Natural killer cell (primary cell): ENCODE data around the gene LRRC8E. TPM values are rescaled to one million over a fixed set of nuclear protein-coding genes. Genes with fewer than 3 reads are reported as not detected.
"Not testable (repeated sequence)": the region's sequence is repeated elsewhere in the genome, so short reads cannot be mapped to it uniquely, and the experiment has no call there.

ENCODE experiments used
- ATAC-seq, 3 donors: fragments of 150-1000 bp in 2 of 3; fragments of 200-7000 bp in 1 of 3; cut with Tn5 transposase; 1 replicate in 1 of 3; 2 replicates in 2 of 3; pipeline ENCODE4 v1.10.0; 2021; ENCODE audit warnings: mild to moderate bottlenecking in 2 of 3, moderate library complexity in 2 of 3
- DNase-seq, 2 donors: peaks; one replicate each; pipeline versions ENCODE4 v3.0.0 to v3.0.0-alpha.2; 2013 to 2021; ENCODE audit warnings: mixed read lengths in 1 of 2
- H3K27ac ChIP-seq: one replicate; pipeline ENCODE4 v1.5.1; 2013; ENCODE audit warnings: mild to moderate bottlenecking, low read length
- H3K27me3 ChIP-seq: one replicate; pipeline ENCODE4 v1.6.1; 2013; ENCODE audit warnings: low read length; ENCODE audit not compliant: control insufficient read depth, insufficient read depth
- H3K36me3 ChIP-seq: one replicate; pipeline ENCODE4 v1.6.1; 2013; ENCODE audit warnings: low read length; ENCODE audit not compliant: control insufficient read depth, insufficient read depth
- H3K4me1 ChIP-seq: one replicate; pipeline ENCODE4 v1.6.1; 2013; ENCODE audit warnings: low read length; ENCODE audit not compliant: control insufficient read depth, insufficient read depth
- H3K4me3 ChIP-seq: one replicate; pipeline ENCODE4 v1.5.1; 2013; ENCODE audit warnings: low read length
- H3K9me3 ChIP-seq: one replicate; pipeline ENCODE4 v1.6.1; 2013; ENCODE audit warnings: low read length; ENCODE audit not compliant: control insufficient read depth, insufficient read depth
- H3K27ac Mint-ChIP-seq, 2 donors: one replicate each; pipeline ENCODE4 v1.8.0; 2022; ENCODE audit warnings: mild to moderate bottlenecking in 2 of 2, mixed read lengths in 2 of 2, moderate library complexity in 1 of 2
- H3K27me3 Mint-ChIP-seq, 2 donors: one replicate each; pipeline ENCODE4 v1.8.0; 2022; ENCODE audit warnings: low read depth in 2 of 2, mixed read lengths in 2 of 2
- H3K36me3 Mint-ChIP-seq: one replicate; pipeline ENCODE4 v1.8.0; 2022; ENCODE audit warnings: mixed read lengths
- H3K4me1 Mint-ChIP-seq, 2 donors: one replicate each; pipeline ENCODE4 v1.8.0; 2022; ENCODE audit warnings: mixed read lengths in 2 of 2
- H3K4me3 Mint-ChIP-seq: one replicate; pipeline ENCODE4 v1.8.0; 2022; ENCODE audit warnings: mild to moderate bottlenecking, moderate library complexity, mixed read lengths
- H3K9me3 Mint-ChIP-seq, 2 donors: one replicate each; pipeline ENCODE4 v1.8.0; 2022; ENCODE audit warnings: mixed read lengths in 2 of 2
- CTCF ChIP-seq: fragments of 200-600 bp; IDR thresholded peaks from one replicate; pipeline ENCODE4 v1.8.0; 2022; ENCODE audit warnings: antibody characterized with exemption
- WGBS: methylation state at CpG from one replicate; pipeline ENCODE4 v1.1.7; 2013; ENCODE audit warnings: missing lambda C conversion rate; ENCODE audit not compliant: insufficient coverage; 5-methylcytosine and 5-hydroxymethylcytosine counted together
- intact Hi-C: fragments of 100-400 bp; cut with micrococcal nuclease; formaldehyde crosslinking; loops from one replicate; pipeline ENCODE4 v1.14.2; 2022
- total RNA-seq, 4 donors: library from RNA; stranded (reverse); fragments of 120-200 nt in 1 of 4; gene quantifications; one replicate each; pipeline versions ENCODE4 v1.2.3 to v1.2.4, GENCODE V29; 2013 to 2022

LRRC8E gene
- total RNA-seq, 3 donors from 2014 or later (not counting 1 experiment from before 2014, with no cell fraction given): not detected

- no peak overlapping the region for H3K27ac ChIP-seq
- Mint-ChIP-seq H3K4me3 (peak overlapping the region; percentile 83), H3K27me3 (peaks cover 0 to 26% of the 10 kb centered on the region in 2 donors), H3K4me1 (peaks cover 21 to 38% of the 10 kb centered on the region in 2 donors), H3K27ac (peak overlapping the region; percentile 71 to 76), H3K9me3 (no peaks in the 10 kb centered on the region), H3K36me3 (no peaks in the 10 kb centered on the region)
- peaks cover 29% of the 10 kb centered on the region for H3K27me3 ChIP-seq
- no peaks in the 10 kb centered on the region for H3K9me3 ChIP-seq
- peaks cover 52% of the 10 kb centered on the region for H3K4me1 ChIP-seq
- WGBS: 5% methylated on average over 12 of the region's 12 CpGs
- intact Hi-C loops: no loop called here
- TF ChIP-seq CTCF: no peak
- H3K4me3 ChIP-seq: no peak overlapping the region
- DNase-seq (peak in 1 of 2 donors; percentile 35), ATAC-seq (no peak)
- peaks cover 9% of the 10 kb centered on the region for H3K36me3 ChIP-seq
Observed at GRCh38 chr19:7916955-7917266, 28.6 kb downstream of the LRRC8E start.

DNA sequence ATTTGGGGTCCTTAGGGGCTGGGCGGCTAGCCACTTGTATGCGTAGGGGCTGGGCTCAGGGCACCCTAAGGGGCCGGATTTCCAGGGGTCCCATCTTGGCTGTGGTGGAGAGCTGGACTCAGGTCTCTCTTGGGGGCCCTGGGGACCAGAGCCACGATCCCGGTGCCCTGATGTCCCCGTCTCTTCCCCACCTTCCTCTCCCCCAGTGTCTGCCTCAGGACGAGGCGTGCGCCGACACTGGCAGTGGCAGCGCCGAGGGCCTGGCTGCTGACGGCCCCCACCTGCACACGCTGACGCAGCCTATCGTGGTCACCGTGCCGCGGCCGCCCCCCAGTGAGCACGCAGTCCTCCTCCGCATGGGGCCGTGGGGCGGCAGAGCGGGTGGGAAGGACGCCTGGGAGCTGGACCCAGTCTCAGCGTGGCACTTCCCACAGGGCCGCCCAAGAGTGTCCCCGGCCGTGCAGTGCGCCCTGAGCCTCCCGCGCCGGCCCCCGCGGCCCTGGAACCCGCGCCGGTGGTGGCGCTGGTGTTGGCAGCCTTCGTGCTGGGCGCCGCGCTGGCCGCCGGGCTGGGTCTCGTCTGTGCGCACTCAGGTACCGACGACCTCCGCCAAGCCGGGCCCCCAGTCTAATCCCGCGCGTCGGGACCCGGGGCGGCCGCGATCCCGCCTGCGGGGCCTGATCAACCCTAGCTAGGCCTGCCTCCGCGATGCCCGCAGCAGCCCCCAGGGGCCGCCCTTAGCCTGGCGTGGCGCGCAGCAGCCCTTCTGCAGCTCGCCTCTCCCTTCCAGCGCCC, 29.2 kb downstream of the LRRC8E start:
- Mint-ChIP-seq H3K36me3 (no peaks in the 10 kb centered on the region), H3K27ac (peak overlapping the region; percentile 71 to 76), H3K4me3 (peak overlapping the region; percentile 83), H3K27me3 (peaks cover 0 to 26% of the 10 kb centered on the region in 2 donors), H3K9me3 (no peaks in the 10 kb centered on the region), H3K4me1 (peaks cover 21 to 38% of the 10 kb centered on the region in 2 donors)
- H3K27me3 ChIP-seq: peaks cover 29% of the 10 kb centered on the region
- H3K27ac ChIP-seq: no peak overlapping the region
- WGBS: 1% methylated on average over 71 of the region's 71 CpGs
- H3K9me3 ChIP-seq: no peaks in the 10 kb centered on the region
- ATAC-seq (peak in 2 of 3 donors; percentile 6 to 10), DNase-seq (peak; percentile 61 to 78)
- peaks cover 10% of the 10 kb centered on the region for H3K36me3 ChIP-seq
- no peak overlapping the region for H3K4me3 ChIP-seq
- TF ChIP-seq CTCF: peak; percentile 59
- intact Hi-C loops: no loop called here
- peaks cover 57% of the 10 kb centered on the region for H3K4me1 ChIP-seq

GRCh38 chr19:7918062-7918614, 29.8 kb downstream of the LRRC8E start:
- Mint-ChIP-seq H3K27me3 (peaks cover 0 to 24% of the 10 kb centered on the region in 2 donors), H3K27ac (peak overlapping the region; percentile 59 to 76), H3K4me1 (peaks cover 21 to 34% of the 10 kb centered on the region in 2 donors), H3K4me3 (peak overlapping the region; percentile 66)
- intact Hi-C loops, H3K9me3 Mint-ChIP-seq, H3K36me3 Mint-ChIP-seq, ATAC-seq, H3K4me3 ChIP-seq, H3K27ac ChIP-seq, DNase-seq, H3K9me3 ChIP-seq: not testable (repeated sequence)
- H3K27me3 ChIP-seq: peaks cover 29% of the 10 kb centered on the region
- TF ChIP-seq CTCF: peak; percentile 10
- WGBS: 27% methylated on average over 20 of the region's 29 CpGs
- H3K4me1 ChIP-seq: peaks cover 57% of the 10 kb centered on the region
- H3K36me3 ChIP-seq: peaks cover 11% of the 10 kb centered on the region
